ENCODE results near the gene NAGA. TPM values are rescaled to one million over a fixed set of nuclear protein-coding genes. Genes with fewer than 3 reads are reported as not detected.

The NAGA gene
- total and polyA plus RNA-seq, 9 donors: 15.1 to 28.7 (median 22.0) TPM

DNA sequence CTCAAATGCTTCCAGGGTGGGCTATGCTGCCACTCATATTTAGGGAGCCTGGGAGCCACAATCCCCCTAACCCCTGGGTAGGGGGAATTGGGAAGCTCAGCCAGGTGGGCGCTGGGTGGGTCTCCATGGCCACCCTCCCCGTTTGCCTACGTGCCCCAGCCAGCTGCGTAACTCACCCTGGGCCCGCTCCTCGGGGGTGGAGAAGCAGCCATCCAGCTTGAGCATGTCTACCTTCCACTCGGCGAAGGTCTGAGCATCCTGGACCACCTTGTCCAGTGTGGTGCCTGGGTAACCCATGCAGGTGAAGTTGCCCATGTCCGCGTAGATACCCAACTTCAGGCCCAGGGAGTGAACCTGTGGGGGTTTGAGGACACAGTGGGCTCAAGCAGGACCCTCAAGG is 3.7 kb downstream of the NAGA start:
- H3K36me3 ChIP-seq (ENCODE audit: control insufficient read depth, insufficient read depth, low read length): peaks cover 45% of the 10 kb centered on the region
- DNase-seq: no peak
- H3K27ac ChIP-seq (ENCODE audit: low read length): no peak overlapping the region
- H3K27me3 ChIP-seq (ENCODE audit: control insufficient read depth, insufficient read depth, low read length): no peaks in the 10 kb centered on the region
- no peak overlapping the region for H3K4me3 ChIP-seq (ENCODE audit: low read length)
- no peaks in the 10 kb centered on the region for H3K9me3 ChIP-seq (replicated peaks; ENCODE audit: control insufficient read depth, low read depth, low read length)
- 96% methylated on average over 9 of the region's 10 CpGs for WGBS (ENCODE audit: insufficient coverage)
- peaks cover 19% of the 10 kb centered on the region for H3K4me1 ChIP-seq (ENCODE audit: control insufficient read depth, insufficient read depth, low read length)

DNA sequence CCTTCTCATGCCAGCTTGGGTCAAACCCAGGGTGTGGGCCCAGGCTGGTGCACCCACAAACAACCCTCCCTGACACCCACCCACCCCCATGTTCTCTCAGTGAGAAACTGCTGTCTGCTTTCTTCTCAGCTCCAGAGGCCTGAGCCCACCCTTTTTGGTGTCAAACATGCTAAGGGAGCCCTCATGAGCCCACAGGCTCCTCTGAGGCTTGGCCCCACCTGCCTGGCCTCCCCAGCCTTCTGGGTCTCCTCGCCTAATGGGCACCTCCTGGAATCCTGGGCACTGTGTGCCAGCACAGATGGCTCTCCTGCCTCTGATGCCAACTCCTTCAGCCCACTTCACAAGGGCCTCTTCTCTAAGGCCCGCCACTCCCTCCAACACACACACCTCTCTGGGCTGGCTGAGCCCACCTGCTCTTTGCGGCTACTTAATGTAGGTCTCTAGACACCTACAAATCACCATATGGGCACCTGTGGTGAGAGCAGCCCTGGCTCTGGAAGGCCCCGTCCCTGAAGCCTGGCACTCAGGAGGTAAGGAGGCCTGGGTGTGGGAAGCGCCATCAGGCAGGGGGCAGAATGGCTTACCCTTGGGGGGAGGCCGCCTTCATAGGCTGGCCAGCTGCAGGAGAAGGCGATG is 4.4 kb downstream of the NAGA start:
- WGBS (ENCODE audit: insufficient coverage): 89% methylated on average over 7 of the region's 7 CpGs
- Histone ChIP-seq H3K27me3 (ENCODE audit: control insufficient read depth, insufficient read depth, low read length) (no peaks in the 10 kb centered on the region), H3K9me3 (replicated peaks; ENCODE audit: control insufficient read depth, low read depth, low read length) (no peaks in the 10 kb centered on the region), H3K27ac (ENCODE audit: low read length) (no peak overlapping the region), H3K36me3 (ENCODE audit: control insufficient read depth, insufficient read depth, low read length) (peaks cover 48% of the 10 kb centered on the region), H3K4me1 (ENCODE audit: control insufficient read depth, insufficient read depth, low read length) (peaks cover 12% of the 10 kb centered on the region), H3K4me3 (ENCODE audit: low read length) (no peak overlapping the region)
- no peak for DNase-seq

DNA sequence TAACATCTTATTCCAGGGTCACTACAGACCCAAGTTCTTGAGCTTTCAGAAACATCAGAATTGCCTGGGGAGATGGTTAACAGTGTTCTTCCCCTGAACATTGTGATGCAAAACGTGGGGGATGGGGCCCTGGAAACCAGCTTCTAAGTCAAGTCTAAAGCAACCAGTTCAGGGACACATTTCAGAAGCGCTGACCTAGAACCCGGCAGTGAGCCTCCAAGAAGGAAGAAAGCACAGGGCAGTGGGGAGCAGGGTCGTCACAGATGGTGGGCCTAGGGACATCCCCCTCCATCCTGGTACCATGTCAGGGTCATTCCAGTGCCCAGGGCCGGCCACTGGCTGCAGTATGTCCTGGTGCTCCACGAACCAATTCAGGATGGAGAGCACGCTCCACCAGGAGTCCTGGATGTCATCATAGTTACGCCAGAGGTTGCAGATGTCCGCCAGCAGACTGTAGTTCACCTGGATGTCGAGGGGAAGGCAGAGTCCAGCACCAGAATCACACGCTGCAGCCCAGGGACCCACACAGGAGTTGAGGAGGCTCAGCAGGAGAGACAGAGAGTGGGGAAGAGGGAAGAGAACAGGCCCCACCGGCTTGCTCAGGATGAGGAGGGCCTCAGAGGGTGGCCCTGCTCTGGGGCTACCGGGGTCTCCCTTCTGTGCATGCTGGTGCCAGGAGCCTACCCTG is 5.0 kb downstream of the NAGA start:
- Histone ChIP-seq H3K4me3 (ENCODE audit: low read length) (no peak overlapping the region), H3K27me3 (ENCODE audit: control insufficient read depth, insufficient read depth, low read length) (no peaks in the 10 kb centered on the region), H3K27ac (ENCODE audit: low read length) (no peak overlapping the region), H3K4me1 (ENCODE audit: control insufficient read depth, insufficient read depth, low read length) (peaks cover 9% of the 10 kb centered on the region), H3K36me3 (ENCODE audit: control insufficient read depth, insufficient read depth, low read length) (peaks cover 55% of the 10 kb centered on the region), H3K9me3 (replicated peaks; ENCODE audit: control insufficient read depth, low read depth, low read length) (no peaks in the 10 kb centered on the region)
- WGBS (ENCODE audit: insufficient coverage): 93% methylated on average over 10 of the region's 13 CpGs
- DNase-seq: no peak

DNA sequence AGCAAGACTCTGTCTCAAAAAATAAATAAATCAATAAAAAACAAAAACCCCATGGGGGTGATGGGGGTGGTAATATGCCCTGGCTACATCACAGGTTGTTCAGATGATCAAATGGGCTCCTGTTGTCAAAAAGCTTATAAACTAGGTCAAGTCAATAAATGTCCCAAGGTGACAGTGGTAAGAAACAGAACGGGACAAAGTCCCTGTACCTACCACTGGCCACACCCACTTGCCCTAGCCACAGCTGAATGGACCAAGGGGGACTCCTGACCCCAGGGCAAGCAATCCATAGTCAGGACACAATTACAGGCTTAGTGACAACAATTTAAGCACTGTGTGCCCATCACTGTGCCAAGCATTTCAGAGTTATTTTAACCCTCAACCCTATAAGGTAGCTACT is 6.0 kb downstream of the NAGA start:
- H3K4me3 ChIP-seq (ENCODE audit: low read length): no peak overlapping the region
- H3K4me1 ChIP-seq (ENCODE audit: control insufficient read depth, insufficient read depth, low read length): peaks cover 3% of the 10 kb centered on the region
- H3K27ac ChIP-seq (ENCODE audit: low read length): no peak overlapping the region
- H3K36me3 ChIP-seq (ENCODE audit: control insufficient read depth, insufficient read depth, low read length): peaks cover 64% of the 10 kb centered on the region
- no peaks in the 10 kb centered on the region for H3K9me3 ChIP-seq (replicated peaks; ENCODE audit: control insufficient read depth, low read depth, low read length)
- 67% methylated on average over 1 of the region's 1 CpG for WGBS (ENCODE audit: insufficient coverage)
- DNase-seq: no peak
- H3K27me3 ChIP-seq (ENCODE audit: control insufficient read depth, insufficient read depth, low read length): no peaks in the 10 kb centered on the region

DNA sequence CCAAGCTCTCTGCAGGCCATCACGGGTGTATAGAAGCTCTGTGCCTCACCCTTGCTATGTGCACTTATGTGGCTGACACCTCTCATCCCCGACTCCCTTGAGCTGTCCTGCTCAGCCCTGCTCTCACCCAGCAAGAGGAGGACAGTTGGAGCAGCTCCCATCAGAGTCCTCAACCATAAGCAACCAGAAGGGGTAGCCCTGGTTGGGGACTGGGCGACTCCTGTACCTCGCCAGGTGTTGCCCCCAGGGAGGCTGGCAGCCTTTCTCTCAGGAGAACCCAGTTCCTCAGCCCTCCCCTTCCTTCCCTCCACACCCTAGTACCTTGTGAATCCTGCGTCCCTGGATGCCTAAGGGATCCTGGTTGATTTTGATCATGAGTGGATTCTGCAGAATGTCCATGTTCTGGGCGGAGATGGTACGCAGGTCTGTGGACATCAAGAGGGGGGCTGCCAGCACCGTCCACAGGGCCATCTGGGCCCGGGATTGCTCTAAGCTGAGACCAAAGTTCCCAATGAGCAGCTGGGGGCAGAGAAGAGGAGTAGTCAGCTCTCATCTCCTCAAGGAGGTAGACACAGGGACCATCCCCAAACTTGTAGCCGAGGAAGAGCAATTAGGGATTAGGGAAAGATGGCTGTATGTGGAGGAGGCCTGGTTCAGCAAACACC is 8.0 kb downstream of the NAGA start:
- H3K4me1 ChIP-seq (ENCODE audit: control insufficient read depth, insufficient read depth, low read length): no peaks in the 10 kb centered on the region
- DNase-seq: no peak
- H3K27ac ChIP-seq (ENCODE audit: low read length): no peak overlapping the region
- H3K4me3 ChIP-seq (ENCODE audit: low read length): no peak overlapping the region
- H3K27me3 ChIP-seq (ENCODE audit: control insufficient read depth, insufficient read depth, low read length): no peaks in the 10 kb centered on the region
- WGBS (ENCODE audit: insufficient coverage): 86% methylated on average over 4 of the region's 10 CpGs
- peaks cover 69% of the 10 kb centered on the region for H3K36me3 ChIP-seq (ENCODE audit: control insufficient read depth, insufficient read depth, low read length)
- peaks cover 2% of the 10 kb centered on the region for H3K9me3 ChIP-seq (replicated peaks; ENCODE audit: control insufficient read depth, low read depth, low read length)

DNA sequence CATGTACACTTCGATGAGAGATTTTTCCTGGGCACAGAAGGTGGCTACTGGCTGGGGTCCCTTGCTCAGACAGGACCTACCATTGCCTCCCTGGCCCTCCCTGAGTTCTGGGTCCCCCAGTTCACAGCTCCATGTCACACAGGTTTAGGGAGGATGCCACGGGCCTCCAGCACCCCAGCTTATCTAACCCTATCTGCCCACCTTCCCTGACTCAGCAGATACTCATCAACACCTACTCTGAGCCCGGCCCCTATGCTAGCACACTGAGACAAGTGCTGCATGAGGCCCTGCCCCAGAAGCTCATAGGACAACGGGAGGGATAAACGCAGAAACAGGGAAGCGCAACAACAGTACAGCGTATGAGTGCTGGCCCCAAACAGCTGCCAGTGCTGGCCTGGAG is 9.6 kb downstream of the NAGA start:
- Histone ChIP-seq H3K4me3 (ENCODE audit: low read length) (no peak overlapping the region), H3K36me3 (ENCODE audit: control insufficient read depth, insufficient read depth, low read length) (peaks cover 57% of the 10 kb centered on the region), H3K27me3 (ENCODE audit: control insufficient read depth, insufficient read depth, low read length) (no peaks in the 10 kb centered on the region), H3K27ac (ENCODE audit: low read length) (no peak overlapping the region), H3K9me3 (replicated peaks; ENCODE audit: control insufficient read depth, low read depth, low read length) (peaks cover 13% of the 10 kb centered on the region), H3K4me1 (ENCODE audit: control insufficient read depth, insufficient read depth, low read length) (no peaks in the 10 kb centered on the region)
- WGBS (ENCODE audit: insufficient coverage): 94% methylated on average over 6 of the region's 7 CpGs
- DNase-seq: no peak

DNA sequence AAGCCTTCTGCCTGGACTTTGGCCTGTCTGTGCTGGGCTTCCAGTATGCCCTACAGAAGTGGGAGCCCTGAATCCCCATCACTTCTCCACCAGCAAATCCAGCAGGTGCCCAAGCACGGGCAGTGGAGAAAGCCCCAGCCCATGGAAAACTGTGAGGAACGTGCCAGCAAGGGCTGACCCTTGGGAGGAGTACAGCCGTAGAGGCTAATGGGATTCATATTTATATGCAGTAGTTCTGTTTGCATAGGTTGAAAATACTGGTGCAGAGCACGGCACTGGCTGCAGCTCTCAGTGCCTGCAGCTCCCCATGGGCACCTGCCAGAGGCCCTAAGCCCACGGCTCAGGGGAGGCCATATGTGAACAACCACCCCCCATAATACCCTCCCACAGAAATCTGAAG is 10.1 kb downstream of the NAGA start:
- Histone ChIP-seq H3K27me3 (ENCODE audit: control insufficient read depth, insufficient read depth, low read length) (no peaks in the 10 kb centered on the region), H3K4me3 (ENCODE audit: low read length) (no peak overlapping the region), H3K9me3 (replicated peaks; ENCODE audit: control insufficient read depth, low read depth, low read length) (peaks cover 13% of the 10 kb centered on the region), H3K4me1 (ENCODE audit: control insufficient read depth, insufficient read depth, low read length) (no peaks in the 10 kb centered on the region), H3K36me3 (ENCODE audit: control insufficient read depth, insufficient read depth, low read length) (peaks cover 52% of the 10 kb centered on the region), H3K27ac (ENCODE audit: low read length) (no peak overlapping the region)
- 100% methylated on average over 1 of the region's 5 CpGs for WGBS (ENCODE audit: insufficient coverage)
- DNase-seq: no peak

DNA sequence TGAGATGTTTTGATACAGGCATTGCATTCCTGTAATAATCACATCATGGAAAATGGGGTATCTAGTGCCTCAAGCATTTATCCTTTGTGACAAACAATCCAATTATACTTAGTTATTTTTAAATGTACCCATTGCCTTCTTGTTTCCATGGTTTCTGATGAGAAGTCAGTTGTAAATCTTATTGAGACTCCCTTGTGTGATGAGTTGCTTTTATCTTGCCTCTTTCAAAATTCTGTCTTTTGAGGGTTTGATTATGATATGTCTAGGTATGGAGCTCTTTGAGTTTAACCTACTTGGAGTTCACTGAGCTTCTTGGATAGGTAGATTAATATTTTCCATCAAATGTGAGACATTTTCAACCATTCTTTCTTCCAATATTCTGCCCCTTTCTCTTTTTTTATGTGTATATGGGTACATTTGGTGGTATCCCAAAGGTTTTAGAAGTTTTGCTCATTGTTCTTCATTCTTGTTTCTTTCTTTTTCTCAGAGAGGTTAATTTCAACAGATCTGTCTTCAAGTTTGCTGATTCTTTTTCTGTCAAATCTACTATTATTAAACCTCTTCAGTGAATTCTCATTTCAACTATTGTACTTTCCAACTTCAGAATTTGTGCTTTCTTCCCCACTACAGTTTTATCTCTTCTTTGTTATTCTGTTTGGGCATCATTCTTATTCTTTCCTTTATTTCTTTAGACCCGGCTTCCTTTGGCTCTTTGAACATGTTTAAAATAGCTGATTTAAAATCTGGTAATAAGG is 13.7 kb downstream of the NAGA start:
- H3K4me3 ChIP-seq (ENCODE audit: low read length): no peak overlapping the region
- WGBS (ENCODE audit: insufficient coverage): no CpG with 5 or more reads among the region's 1 CpG
- no peak overlapping the region for H3K27ac ChIP-seq (ENCODE audit: low read length)
- no peak for DNase-seq
- no peaks in the 10 kb centered on the region for H3K27me3 ChIP-seq (ENCODE audit: control insufficient read depth, insufficient read depth, low read length)
- peaks cover 13% of the 10 kb centered on the region for H3K9me3 ChIP-seq (replicated peaks; ENCODE audit: control insufficient read depth, low read depth, low read length)
- peaks cover 31% of the 10 kb centered on the region for H3K36me3 ChIP-seq (ENCODE audit: control insufficient read depth, insufficient read depth, low read length)
- H3K4me1 ChIP-seq (ENCODE audit: control insufficient read depth, insufficient read depth, low read length): no peaks in the 10 kb centered on the region

DNA sequence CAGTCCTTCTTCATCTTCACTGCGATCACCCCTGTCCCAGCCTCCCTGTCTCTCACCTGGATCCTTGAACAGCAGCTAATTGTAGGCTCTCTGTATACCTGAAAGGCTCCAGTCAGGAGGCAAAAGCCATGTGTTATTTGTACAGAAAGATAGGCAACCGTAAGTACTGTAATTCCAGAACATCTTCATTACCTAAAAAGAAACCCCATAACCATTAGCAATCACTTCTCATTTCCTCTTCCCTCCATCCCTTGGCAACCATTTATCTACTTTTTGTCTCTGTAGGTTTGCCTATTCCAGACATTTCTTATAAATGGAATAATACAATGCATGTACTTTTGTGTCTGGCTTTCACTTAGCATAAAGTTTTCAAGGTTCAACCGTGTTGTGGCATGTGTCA is 17.8 kb downstream of the NAGA start:
- no peak overlapping the region for H3K27ac ChIP-seq (ENCODE audit: low read length)
- no CpG with 5 or more reads among the region's 3 CpGs for WGBS (ENCODE audit: insufficient coverage)
- no peaks in the 10 kb centered on the region for H3K27me3 ChIP-seq (ENCODE audit: control insufficient read depth, insufficient read depth, low read length)
- no peak overlapping the region for H3K4me3 ChIP-seq (ENCODE audit: low read length)
- H3K9me3 ChIP-seq (replicated peaks; ENCODE audit: control insufficient read depth, low read depth, low read length): peaks cover 11% of the 10 kb centered on the region
- H3K4me1 ChIP-seq (ENCODE audit: control insufficient read depth, insufficient read depth, low read length): no peaks in the 10 kb centered on the region
- no peaks in the 10 kb centered on the region for H3K36me3 ChIP-seq (ENCODE audit: control insufficient read depth, insufficient read depth, low read length)
- DNase-seq: no peak

DNA sequence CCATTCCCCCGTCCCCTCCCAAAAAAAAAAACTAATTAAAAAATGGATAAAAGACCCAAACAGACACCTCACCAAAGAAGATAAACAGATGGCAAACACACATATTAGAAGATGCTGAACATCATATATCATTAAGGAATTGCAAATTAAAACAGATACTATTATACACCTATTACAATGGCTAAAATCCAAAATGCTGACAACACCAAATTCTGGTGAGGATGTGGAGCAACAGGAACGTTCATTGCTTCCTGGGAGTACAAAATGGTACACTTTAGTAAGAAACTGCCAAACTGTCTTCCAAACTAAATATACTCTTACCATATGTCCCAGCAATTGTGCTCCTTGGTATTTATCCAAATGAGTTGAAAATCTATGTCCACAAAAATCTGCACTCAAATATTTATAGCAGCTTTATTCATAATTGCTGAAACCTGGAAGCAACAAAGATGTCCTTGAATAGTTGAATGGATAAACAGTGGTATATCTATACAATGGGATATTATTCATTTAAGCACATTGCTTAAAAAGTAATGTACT is 19.9 kb downstream of the NAGA start:
- WGBS (ENCODE audit: insufficient coverage): no CpG with 5 or more reads among the region's 2 CpGs
- no peak for DNase-seq
- Histone ChIP-seq H3K4me3 (ENCODE audit: low read length) (no peak overlapping the region), H3K9me3 (replicated peaks; ENCODE audit: control insufficient read depth, low read depth, low read length) (no peaks in the 10 kb centered on the region), H3K36me3 (ENCODE audit: control insufficient read depth, insufficient read depth, low read length) (no peaks in the 10 kb centered on the region), H3K4me1 (ENCODE audit: control insufficient read depth, insufficient read depth, low read length) (no peaks in the 10 kb centered on the region), H3K27ac (ENCODE audit: low read length) (no peak overlapping the region), H3K27me3 (ENCODE audit: control insufficient read depth, insufficient read depth, low read length) (no peaks in the 10 kb centered on the region)
